Esophagus squamous epithelium (tissue), 5 donors: ENCODE data around the gene CCSER1. TPM values are rescaled to one million over a fixed set of nuclear protein-coding genes. Genes with fewer than 3 reads are reported as not detected.

Source experiments
- DNase-seq: peaks from one replicate; lab custom pipeline; 2025; lab: John Stamatoyannopoulos, UW
- H3K27ac ChIP-seq, 4 donors: fragments of 200-600 bp; sonication (generic); one replicate each; pipeline ENCODE4 v1.5.1; 2016 to 2019; ENCODE audit warnings: mild to moderate bottlenecking in 1 of 4
- H3K27me3 ChIP-seq, 4 donors: fragments of 200-600 bp; sonication (generic); 1 replicate in 3 of 4; 2 replicates in 1 of 4; pipeline versions ENCODE4 v1.5.1 to v1.6.0; 2017 to 2021; ENCODE audit warnings: antibody characterized with exemption in 1 of 4
- H3K36me3 ChIP-seq, 3 donors: fragments of 200-600 bp; sonication (generic); one replicate each; pipeline ENCODE4 v1.5.1; 2016 to 2019
- H3K4me1 ChIP-seq, 3 donors: fragments of 200-600 bp; sonication (generic); one replicate each; pipeline ENCODE4 v1.5.1; 2017 to 2019
- H3K4me3 ChIP-seq, 4 donors: fragments of 200-600 bp; sonication (generic); 1 replicate in 3 of 4; 2 replicates in 1 of 4; pipeline ENCODE4 v1.5.1; 2016 to 2019; ENCODE audit warnings: mild to moderate bottlenecking in 2 of 4, moderate library complexity in 1 of 4
- H3K9me3 ChIP-seq, 3 donors: fragments of 200-600 bp; sonication (generic); one replicate each; pipeline ENCODE4 v1.5.1; 2016 to 2019
- POLR2A ChIP-seq, 4 donors: fragments of 450-650 bp; IDR thresholded peaks; one replicate each; pipeline ENCODE4 v1.6.1; 2017; ENCODE audit warnings: antibody characterized with exemption in 4 of 4, mild to moderate bottlenecking in 4 of 4, moderate library complexity in 3 of 4
- WGBS, 2 donors: methylation state at CpG; one replicate each; pipeline ENCODE4 v1.1.5; 2018; 5-methylcytosine and 5-hydroxymethylcytosine counted together
- intact Hi-C: fragments of 100-400 bp; cut with DNase I; formaldehyde crosslinking; loops from one replicate; pipeline ENCODE4 v1.15.0; 2022
- total RNA-seq, 4 donors: library from RNA; depleted of rRNA; stranded (reverse); fragments of >200 nt; gene quantifications; one replicate each; pipeline ENCODE4 v1.1.0, GENCODE V29; 2016
- TF ChIP-seq, protein P1 (sequence below), 6 experiments: fragments of 450-650 bp in 4 of 6; fragments of 200-600 bp in 2 of 6; sonication (generic) in 2 of 6; IDR thresholded peaks; one replicate each; pipeline ENCODE4 v1.5.1; 2016 to 2019; ENCODE audit warnings: antibody characterized with exemption in 6 of 6, mild to moderate bottlenecking in 4 of 6, moderate library complexity in 4 of 6
- donor health status: DM: yes; HTN: yes; CAD: no.

CCSER1 gene
- total RNA-seq, 4 donors from 2014 or later, result 1.2 to 12.4 (median 2.2) TPM

DNA sequence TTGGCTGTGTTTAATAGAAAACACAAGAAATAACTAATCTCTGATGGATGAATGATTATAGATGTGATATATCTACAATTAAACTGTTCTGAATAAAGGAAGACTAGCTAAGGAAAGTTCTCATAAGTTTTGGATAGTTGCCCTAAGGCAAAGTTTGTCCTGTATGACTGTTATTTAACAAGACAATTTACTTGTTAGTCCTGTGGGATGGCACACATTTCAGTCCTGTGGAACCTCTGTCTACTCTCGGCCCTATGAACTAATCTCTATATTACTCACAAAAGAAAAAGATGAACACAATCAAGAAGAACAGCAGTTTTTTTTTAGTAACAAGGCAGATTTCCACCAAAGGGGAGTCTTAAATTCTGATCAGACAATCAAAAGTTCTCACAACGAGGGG, 314.6 kb downstream of the CCSER1 start:
- 63 to 67% methylated on average over 2 of the region's 2 CpGs for WGBS, 2 donors
- intact Hi-C loops, result no loop called here

DNA sequence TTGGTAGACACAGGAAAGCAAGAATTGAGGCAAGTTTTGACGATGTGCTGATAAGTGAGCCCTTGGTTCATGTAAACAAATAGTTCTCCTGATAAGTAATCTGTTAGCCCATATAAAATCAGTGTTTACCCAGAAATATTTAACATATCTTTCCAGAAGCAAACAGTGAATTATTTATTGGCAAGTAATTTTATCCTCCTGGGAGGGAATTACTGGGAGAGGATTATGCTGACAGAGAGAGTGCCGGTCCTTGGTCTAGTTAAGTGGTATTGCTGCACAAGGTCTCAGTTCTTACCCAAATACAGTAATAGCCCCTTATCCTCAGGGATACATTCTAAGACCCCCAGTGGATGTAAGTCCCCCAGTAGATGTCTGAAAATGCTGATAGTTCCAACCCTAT, 315.4 kb downstream of the CCSER1 start:
- TF ChIP-seq, protein P1, sequence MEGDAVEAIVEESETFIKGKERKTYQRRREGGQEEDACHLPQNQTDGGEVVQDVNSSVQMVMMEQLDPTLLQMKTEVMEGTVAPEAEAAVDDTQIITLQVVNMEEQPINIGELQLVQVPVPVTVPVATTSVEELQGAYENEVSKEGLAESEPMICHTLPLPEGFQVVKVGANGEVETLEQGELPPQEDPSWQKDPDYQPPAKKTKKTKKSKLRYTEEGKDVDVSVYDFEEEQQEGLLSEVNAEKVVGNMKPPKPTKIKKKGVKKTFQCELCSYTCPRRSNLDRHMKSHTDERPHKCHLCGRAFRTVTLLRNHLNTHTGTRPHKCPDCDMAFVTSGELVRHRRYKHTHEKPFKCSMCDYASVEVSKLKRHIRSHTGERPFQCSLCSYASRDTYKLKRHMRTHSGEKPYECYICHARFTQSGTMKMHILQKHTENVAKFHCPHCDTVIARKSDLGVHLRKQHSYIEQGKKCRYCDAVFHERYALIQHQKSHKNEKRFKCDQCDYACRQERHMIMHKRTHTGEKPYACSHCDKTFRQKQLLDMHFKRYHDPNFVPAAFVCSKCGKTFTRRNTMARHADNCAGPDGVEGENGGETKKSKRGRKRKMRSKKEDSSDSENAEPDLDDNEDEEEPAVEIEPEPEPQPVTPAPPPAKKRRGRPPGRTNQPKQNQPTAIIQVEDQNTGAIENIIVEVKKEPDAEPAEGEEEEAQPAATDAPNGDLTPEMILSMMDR (IDR thresholded peaks at IDR 0.05), result no peak
- TF ChIP-seq POLR2A (IDR thresholded peaks at IDR 0.05), result no peak
- 62 to 86% methylated on average over 2 of the region's 2 CpGs for WGBS, 2 donors
- intact Hi-C loops, result no loop called here
- Histone ChIP-seq H3K27me3 (no peaks in the 10 kb centered on the region), H3K36me3 (no peaks in the 10 kb centered on the region), H3K4me1 (no peaks in the 10 kb centered on the region), H3K4me3 (no peak overlapping the region), H3K9me3 (no peaks in the 10 kb centered on the region), H3K27ac (no peak overlapping the region)
- DNase-seq, result no peak

More for the DNA sequence above, 314.6 kb downstream of the CCSER1 start:
- Histone ChIP-seq H3K27ac (no peak overlapping the region), H3K9me3 (no peaks in the 10 kb centered on the region), H3K27me3 (no peaks in the 10 kb centered on the region), H3K4me3 (no peak overlapping the region), H3K36me3 (no peaks in the 10 kb centered on the region), H3K4me1 (no peaks in the 10 kb centered on the region)
- TF ChIP-seq, protein P1 (IDR thresholded peaks at IDR 0.05), result no peak
- no peak for TF ChIP-seq POLR2A (IDR thresholded peaks at IDR 0.05)
- DNase-seq, result no peak

DNA sequence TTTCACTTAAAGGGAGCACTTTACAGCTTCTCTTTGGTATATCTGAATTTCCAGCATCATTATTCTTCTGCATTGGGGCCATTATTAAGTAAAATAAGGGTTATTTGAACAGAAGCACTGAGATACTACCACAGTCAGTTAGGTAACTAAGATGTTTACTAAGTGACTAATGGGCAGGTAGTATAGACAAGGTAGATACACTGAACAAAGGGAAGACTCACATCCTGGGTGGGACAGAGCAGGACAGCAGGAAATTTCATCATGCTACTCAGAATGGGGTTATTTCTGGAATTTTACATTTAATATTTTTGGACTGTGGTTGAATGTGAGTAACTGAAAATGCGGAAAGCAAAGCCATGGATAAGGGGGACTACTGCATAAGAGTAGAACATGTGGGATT, 316.0 kb downstream of the CCSER1 start:
- Histone ChIP-seq H3K4me3 (no peak overlapping the region), H3K9me3 (no peaks in the 10 kb centered on the region), H3K27ac (no peak overlapping the region), H3K4me1 (no peaks in the 10 kb centered on the region), H3K36me3 (no peaks in the 10 kb centered on the region), H3K27me3 (no peaks in the 10 kb centered on the region)
- intact Hi-C loops, result no loop called here
- no peak for TF ChIP-seq POLR2A (IDR thresholded peaks at IDR 0.05)
- TF ChIP-seq, protein P1 (IDR thresholded peaks at IDR 0.05), result no peak
- DNase-seq, result no peak
- 88 to 95% methylated on average over 1 of the region's 1 CpG for WGBS, 2 donors

DNA sequence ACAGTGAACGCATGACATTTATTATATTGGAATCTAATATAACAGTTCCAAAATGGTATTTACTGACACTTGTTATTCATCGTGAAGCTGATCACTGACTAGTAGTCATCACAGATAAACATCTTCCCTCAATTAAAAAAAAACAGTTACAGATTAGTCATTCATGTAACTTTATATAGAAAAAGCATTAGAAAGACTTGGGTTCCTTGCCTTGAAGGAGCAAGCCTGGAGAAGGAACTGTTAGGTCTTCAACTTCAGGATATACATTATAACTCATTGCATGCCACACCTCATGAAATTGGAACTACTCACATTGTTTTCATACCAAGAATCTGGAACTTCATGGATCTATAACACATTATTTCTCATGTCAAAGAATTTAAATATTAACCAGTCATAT, 317.7 kb downstream of the CCSER1 start:
- 86 to 89% methylated on average over 2 of the region's 2 CpGs for WGBS, 2 donors
- Histone ChIP-seq H3K27me3 (no peaks in the 10 kb centered on the region), H3K36me3 (no peaks in the 10 kb centered on the region), H3K9me3 (no peaks in the 10 kb centered on the region), H3K4me1 (no peaks in the 10 kb centered on the region), H3K4me3 (no peak overlapping the region), H3K27ac (no peak overlapping the region)
- DNase-seq, result no peak
- intact Hi-C loops, result no loop called here
- no peak for TF ChIP-seq POLR2A (IDR thresholded peaks at IDR 0.05)
- TF ChIP-seq, protein P1 (IDR thresholded peaks at IDR 0.05), result no peak

DNA sequence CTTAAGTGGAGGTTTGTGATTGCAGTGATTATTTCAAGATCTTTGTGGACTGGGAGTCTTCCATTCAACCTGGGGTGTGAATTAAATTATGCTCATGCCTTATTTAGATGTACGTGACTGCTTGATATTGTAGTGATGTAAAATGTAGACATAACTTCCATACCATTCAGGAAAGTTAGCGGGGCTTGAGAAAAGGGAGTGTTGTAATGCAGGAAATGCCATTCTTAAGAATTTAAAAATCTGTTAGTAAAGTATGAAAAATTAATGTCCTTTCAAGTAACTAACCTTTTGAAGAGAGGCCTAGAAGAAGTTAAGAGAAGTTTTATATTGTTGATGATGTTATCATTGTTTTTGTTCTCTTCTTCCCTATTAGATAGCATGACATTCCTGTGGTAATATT, 318.2 kb downstream of the CCSER1 start:
- Histone ChIP-seq H3K27me3 (no peaks in the 10 kb centered on the region), H3K27ac (no peak overlapping the region), H3K36me3 (no peaks in the 10 kb centered on the region), H3K9me3 (no peaks in the 10 kb centered on the region), H3K4me1 (no peaks in the 10 kb centered on the region), H3K4me3 (no peak overlapping the region)
- WGBS, 2 donors, result 79 to 87% methylated on average over 2 of the region's 2 CpGs
- DNase-seq, result no peak
- intact Hi-C loops, result no loop called here
- TF ChIP-seq, protein P1 (IDR thresholded peaks at IDR 0.05), result no peak
- no peak for TF ChIP-seq POLR2A (IDR thresholded peaks at IDR 0.05)
